ENCODE results near the gene CPTP. TPM values are rescaled to one million over a fixed set of nuclear protein-coding genes. Genes with fewer than 3 reads are reported as not detected.
A peak's percentile ranks its signal among the peaks of the same experiment; 100 is the strongest.

CPTP gene
- total RNA-seq, 1 donor from 2014 or later = 18.7 TPM

DNA sequence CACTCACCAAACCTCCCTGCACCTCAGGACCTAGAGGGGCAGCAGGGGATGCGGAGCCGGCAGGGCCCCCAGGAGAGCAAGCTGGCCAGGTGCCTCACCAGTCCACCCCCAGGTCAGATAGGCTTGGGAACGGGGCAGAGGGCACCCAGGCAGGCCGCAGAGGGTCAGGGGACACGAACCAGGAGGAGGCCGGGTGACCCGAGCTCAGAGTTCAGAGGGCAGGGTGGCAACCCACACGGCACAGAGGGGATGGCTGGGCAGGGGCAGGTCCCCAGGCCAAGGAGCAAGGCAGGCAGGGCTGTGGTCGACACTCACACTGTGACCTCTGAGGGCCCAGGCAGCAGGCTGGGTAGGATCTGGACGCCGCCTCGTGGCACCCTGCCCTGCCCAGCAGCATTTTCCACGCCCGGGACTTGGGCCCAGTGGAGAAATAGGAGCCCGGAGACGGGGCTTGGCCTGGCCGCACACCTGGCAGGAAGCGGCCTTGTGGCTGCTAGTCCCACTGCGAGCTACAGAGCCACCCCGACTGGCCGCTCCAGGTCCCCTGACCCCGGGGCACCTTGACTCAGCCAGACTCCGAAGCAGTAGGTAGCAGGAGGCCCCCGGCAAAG lies 19.3 kb downstream of the CPTP start:
- no peak for DNase-seq
- TF ChIP-seq, protein P1, sequence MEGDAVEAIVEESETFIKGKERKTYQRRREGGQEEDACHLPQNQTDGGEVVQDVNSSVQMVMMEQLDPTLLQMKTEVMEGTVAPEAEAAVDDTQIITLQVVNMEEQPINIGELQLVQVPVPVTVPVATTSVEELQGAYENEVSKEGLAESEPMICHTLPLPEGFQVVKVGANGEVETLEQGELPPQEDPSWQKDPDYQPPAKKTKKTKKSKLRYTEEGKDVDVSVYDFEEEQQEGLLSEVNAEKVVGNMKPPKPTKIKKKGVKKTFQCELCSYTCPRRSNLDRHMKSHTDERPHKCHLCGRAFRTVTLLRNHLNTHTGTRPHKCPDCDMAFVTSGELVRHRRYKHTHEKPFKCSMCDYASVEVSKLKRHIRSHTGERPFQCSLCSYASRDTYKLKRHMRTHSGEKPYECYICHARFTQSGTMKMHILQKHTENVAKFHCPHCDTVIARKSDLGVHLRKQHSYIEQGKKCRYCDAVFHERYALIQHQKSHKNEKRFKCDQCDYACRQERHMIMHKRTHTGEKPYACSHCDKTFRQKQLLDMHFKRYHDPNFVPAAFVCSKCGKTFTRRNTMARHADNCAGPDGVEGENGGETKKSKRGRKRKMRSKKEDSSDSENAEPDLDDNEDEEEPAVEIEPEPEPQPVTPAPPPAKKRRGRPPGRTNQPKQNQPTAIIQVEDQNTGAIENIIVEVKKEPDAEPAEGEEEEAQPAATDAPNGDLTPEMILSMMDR (IDR thresholded peaks at IDR 0.05; ENCODE audit: partially characterized antibody, unreplicated experiment) = no peak
- Mint-ChIP-seq H3K27me3 (ENCODE audit: unreplicated experiment) (peaks cover 15% of the 10 kb centered on the region), H3K36me3 (ENCODE audit: unreplicated experiment) (no peaks in the 10 kb centered on the region), H3K27ac (ENCODE audit: unreplicated experiment) (no peak overlapping the region), H3K4me1 (ENCODE audit: low read depth, unreplicated experiment) (peaks cover 8% of the 10 kb centered on the region), H3K9me3 (ENCODE audit: unreplicated experiment) (peaks cover 9% of the 10 kb centered on the region), H3K4me3 (ENCODE audit: unreplicated experiment) (no peak overlapping the region)

- Mint-ChIP-seq H3K9me3 (ENCODE audit: unreplicated experiment) (peaks cover 9% of the 10 kb centered on the region), H3K4me1 (ENCODE audit: low read depth, unreplicated experiment) (peaks cover 8% of the 10 kb centered on the region), H3K27ac (ENCODE audit: unreplicated experiment) (no peak overlapping the region), H3K36me3 (ENCODE audit: unreplicated experiment) (no peaks in the 10 kb centered on the region), H3K4me3 (ENCODE audit: unreplicated experiment) (no peak overlapping the region), H3K27me3 (ENCODE audit: unreplicated experiment) (peaks cover 15% of the 10 kb centered on the region)
- peak; percentile 64 for DNase-seq
- TF ChIP-seq, protein P1 (IDR thresholded peaks at IDR 0.05; ENCODE audit: partially characterized antibody, unreplicated experiment) = peak; percentile 55
Observed at GRCh38 chr1:1344655-1345361, 20.2 kb downstream of the CPTP start.

DNA sequence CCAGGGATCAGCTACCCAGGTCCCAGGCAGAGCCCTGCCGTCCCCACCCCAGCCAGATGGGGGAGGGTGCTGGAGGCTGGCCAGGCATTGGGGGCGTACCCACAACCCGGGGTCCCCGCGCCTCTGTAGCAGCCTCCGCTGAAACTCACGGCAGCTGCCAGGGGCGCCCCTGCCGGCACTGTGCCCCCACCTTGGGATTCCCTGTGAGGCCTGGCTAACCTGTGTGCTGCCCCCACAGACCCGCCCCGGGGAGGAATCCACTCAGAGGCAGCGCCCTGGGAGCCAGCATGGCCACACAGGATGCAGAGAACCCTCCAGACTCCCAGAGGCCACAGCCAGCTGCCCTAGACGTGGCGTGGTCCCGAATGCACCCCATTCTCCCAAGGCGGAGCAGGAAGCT lies 20.8 kb downstream of the CPTP start:
- no peak for DNase-seq
- peaks cover 15% of the 10 kb centered on the region for H3K27me3 Mint-ChIP-seq (ENCODE audit: unreplicated experiment)
- peaks cover 9% of the 10 kb centered on the region for H3K9me3 Mint-ChIP-seq (ENCODE audit: unreplicated experiment)
- H3K36me3 Mint-ChIP-seq (ENCODE audit: unreplicated experiment) = no peaks in the 10 kb centered on the region
- TF ChIP-seq, protein P1 (IDR thresholded peaks at IDR 0.05; ENCODE audit: partially characterized antibody, unreplicated experiment) = no peak
- H3K27ac Mint-ChIP-seq (ENCODE audit: unreplicated experiment) = no peak overlapping the region
- peaks cover 8% of the 10 kb centered on the region for H3K4me1 Mint-ChIP-seq (ENCODE audit: low read depth, unreplicated experiment)
- H3K4me3 Mint-ChIP-seq (ENCODE audit: unreplicated experiment) = no peak overlapping the region

GRCh38 chr1:1345860-1346500 lies 21.4 kb downstream of the CPTP start:
- H3K4me3 Mint-ChIP-seq (ENCODE audit: unreplicated experiment) = peak overlapping the region; percentile 82
- no peaks in the 10 kb centered on the region for H3K36me3 Mint-ChIP-seq (ENCODE audit: unreplicated experiment)
- no peak overlapping the region for H3K27ac Mint-ChIP-seq (ENCODE audit: unreplicated experiment)
- peaks cover 10% of the 10 kb centered on the region for H3K27me3 Mint-ChIP-seq (ENCODE audit: unreplicated experiment)
- DNase-seq = no peak
- peaks cover 5% of the 10 kb centered on the region for H3K9me3 Mint-ChIP-seq (ENCODE audit: unreplicated experiment)
- H3K4me1 Mint-ChIP-seq (ENCODE audit: low read depth, unreplicated experiment) = peaks cover 8% of the 10 kb centered on the region
- TF ChIP-seq, protein P1 (IDR thresholded peaks at IDR 0.05; ENCODE audit: partially characterized antibody, unreplicated experiment) = no peak

- TF ChIP-seq, protein P1 (IDR thresholded peaks at IDR 0.05; ENCODE audit: partially characterized antibody, unreplicated experiment) = no peak
- H3K9me3 Mint-ChIP-seq (ENCODE audit: unreplicated experiment) = no peaks in the 10 kb centered on the region
- no peak overlapping the region for H3K27ac Mint-ChIP-seq (ENCODE audit: unreplicated experiment)
- H3K4me3 Mint-ChIP-seq (ENCODE audit: unreplicated experiment) = peak overlapping the region; percentile 82
- DNase-seq = no peak
- peaks cover 8% of the 10 kb centered on the region for H3K4me1 Mint-ChIP-seq (ENCODE audit: low read depth, unreplicated experiment)
- peaks cover 7% of the 10 kb centered on the region for H3K27me3 Mint-ChIP-seq (ENCODE audit: unreplicated experiment)
- H3K36me3 Mint-ChIP-seq (ENCODE audit: unreplicated experiment) = no peaks in the 10 kb centered on the region
Observed at GRCh38 chr1:1346501-1346890, 21.9 kb downstream of the CPTP start.

Data from glutamatergic neuron (in vitro differentiated cells).